ENCODE data around the gene SRGN.
"Not testable (repeated sequence)": the region's sequence is repeated elsewhere in the genome, so short reads cannot be mapped to it uniquely, and the experiment has no call there.

DNA sequence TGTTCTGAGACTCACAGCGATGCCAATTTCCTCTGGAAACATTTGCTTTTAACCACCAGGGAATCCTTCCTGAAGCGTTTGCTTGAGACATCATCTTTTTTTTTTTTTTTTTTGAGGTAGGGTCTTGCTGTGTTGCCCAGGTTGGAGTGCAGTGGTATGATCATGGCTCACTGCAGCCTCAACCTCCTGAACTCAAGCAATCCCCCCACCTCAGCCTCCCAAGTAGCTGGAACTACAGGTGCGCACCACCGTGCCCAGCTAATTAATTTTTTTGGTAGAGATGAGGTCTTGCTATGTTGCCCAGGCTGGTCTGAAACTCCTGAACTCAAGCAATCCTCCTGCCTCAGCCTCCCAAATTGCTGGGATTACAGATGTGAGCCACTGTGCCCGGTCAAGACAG is 47.0 kb upstream of the SRGN start:
- TF ChIP-seq, protein P1, sequence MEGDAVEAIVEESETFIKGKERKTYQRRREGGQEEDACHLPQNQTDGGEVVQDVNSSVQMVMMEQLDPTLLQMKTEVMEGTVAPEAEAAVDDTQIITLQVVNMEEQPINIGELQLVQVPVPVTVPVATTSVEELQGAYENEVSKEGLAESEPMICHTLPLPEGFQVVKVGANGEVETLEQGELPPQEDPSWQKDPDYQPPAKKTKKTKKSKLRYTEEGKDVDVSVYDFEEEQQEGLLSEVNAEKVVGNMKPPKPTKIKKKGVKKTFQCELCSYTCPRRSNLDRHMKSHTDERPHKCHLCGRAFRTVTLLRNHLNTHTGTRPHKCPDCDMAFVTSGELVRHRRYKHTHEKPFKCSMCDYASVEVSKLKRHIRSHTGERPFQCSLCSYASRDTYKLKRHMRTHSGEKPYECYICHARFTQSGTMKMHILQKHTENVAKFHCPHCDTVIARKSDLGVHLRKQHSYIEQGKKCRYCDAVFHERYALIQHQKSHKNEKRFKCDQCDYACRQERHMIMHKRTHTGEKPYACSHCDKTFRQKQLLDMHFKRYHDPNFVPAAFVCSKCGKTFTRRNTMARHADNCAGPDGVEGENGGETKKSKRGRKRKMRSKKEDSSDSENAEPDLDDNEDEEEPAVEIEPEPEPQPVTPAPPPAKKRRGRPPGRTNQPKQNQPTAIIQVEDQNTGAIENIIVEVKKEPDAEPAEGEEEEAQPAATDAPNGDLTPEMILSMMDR (IDR thresholded peaks at IDR 0.05): not testable (repeated sequence)
- TF ChIP-seq EZH2 (IDR thresholded peaks at IDR 0.05; ENCODE audit: borderline replicate concordance, insufficient read depth, low read depth, low read length, poor library complexity, severe bottlenecking): not testable (repeated sequence)
